ENCODE measurements around the gene CELF2.

Gene CELF2

GRCh38 chr10:11266426-11266825, 248.8 kb downstream of the CELF2 start:
- peaks cover 20% of the 10 kb centered on the region for H3K4me1 ChIP-seq (ENCODE audit: insufficient read depth, low read length)
- no peaks in the 10 kb centered on the region for H3K27me3 ChIP-seq (ENCODE audit: control insufficient read depth in 1 of 2, insufficient read depth in 2 of 2, low read length in 2 of 2)
- H3K9me3 ChIP-seq (ENCODE audit: low read length): no peaks in the 10 kb centered on the region
- H3K9ac ChIP-seq (ENCODE audit: low read length): no peak overlapping the region
- H3K4me3 ChIP-seq (ENCODE audit: low read depth in 1 of 2, low read length in 2 of 2): no peak overlapping the region
- peaks cover 4% of the 10 kb centered on the region for H3K36me3 ChIP-seq (ENCODE audit: insufficient read depth, low read length)
- H3K27ac ChIP-seq (ENCODE audit: low read depth, low read length): no peak overlapping the region

- Histone ChIP-seq H3K4me3 (ENCODE audit: low read depth in 1 of 2, low read length in 2 of 2) (no peak overlapping the region), H3K4me1 (ENCODE audit: insufficient read depth, low read length) (peaks cover 10% of the 10 kb centered on the region), H3K27ac (ENCODE audit: low read depth, low read length) (no peak overlapping the region), H3K9me3 (ENCODE audit: low read length) (no peaks in the 10 kb centered on the region), H3K27me3 (ENCODE audit: control insufficient read depth in 1 of 2, insufficient read depth in 2 of 2, low read length in 2 of 2) (no peaks in the 10 kb centered on the region), H3K9ac (ENCODE audit: low read length) (no peak overlapping the region), H3K36me3 (ENCODE audit: insufficient read depth, low read length) (peaks cover 26% of the 10 kb centered on the region)
Measured at GRCh38 chr10:11270135-11270857, 252.6 kb downstream of the CELF2 start.

GRCh38 chr10:11270858-11271179, 253.1 kb downstream of the CELF2 start:
- Histone ChIP-seq H3K27me3 (ENCODE audit: control insufficient read depth in 1 of 2, insufficient read depth in 2 of 2, low read length in 2 of 2) (no peaks in the 10 kb centered on the region), H3K36me3 (ENCODE audit: insufficient read depth, low read length) (peaks cover 29% of the 10 kb centered on the region), H3K4me3 (ENCODE audit: low read depth in 1 of 2, low read length in 2 of 2) (no peak overlapping the region), H3K4me1 (ENCODE audit: insufficient read depth, low read length) (peaks cover 10% of the 10 kb centered on the region), H3K9me3 (ENCODE audit: low read length) (no peaks in the 10 kb centered on the region), H3K9ac (ENCODE audit: low read length) (no peak overlapping the region), H3K27ac (ENCODE audit: low read depth, low read length) (no peak overlapping the region)

DNA sequence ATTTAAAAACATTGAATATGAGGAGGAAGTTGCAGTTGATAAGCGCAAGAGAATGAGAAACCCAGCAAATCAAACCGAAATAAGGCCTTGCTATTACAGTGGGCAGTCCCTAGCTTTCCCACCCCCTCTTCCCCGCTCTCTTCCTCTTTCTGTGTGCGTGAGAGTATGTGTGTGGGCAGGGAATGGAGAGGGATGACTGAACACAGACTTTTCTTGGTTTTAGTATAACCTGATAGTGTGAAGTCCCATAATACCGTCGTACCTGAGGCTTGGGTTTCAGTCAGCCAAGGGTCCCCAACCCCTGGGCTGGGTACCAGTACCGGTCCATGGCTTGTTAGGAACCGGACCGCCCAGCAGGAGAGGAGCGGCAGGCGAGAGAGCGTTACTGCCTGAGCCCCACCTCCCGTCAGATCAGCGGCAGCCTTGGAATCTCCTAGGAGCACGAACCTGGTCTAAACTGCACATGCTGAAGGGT, 255.3 kb downstream of the CELF2 start:
- H3K9ac ChIP-seq (ENCODE audit: low read length): no peak overlapping the region
- no peaks in the 10 kb centered on the region for H3K27me3 ChIP-seq (ENCODE audit: control insufficient read depth in 1 of 2, insufficient read depth in 2 of 2, low read length in 2 of 2)
- H3K4me3 ChIP-seq (ENCODE audit: low read depth in 1 of 2, low read length in 2 of 2): no peak overlapping the region
- peaks cover 10% of the 10 kb centered on the region for H3K4me1 ChIP-seq (ENCODE audit: insufficient read depth, low read length)
- no peaks in the 10 kb centered on the region for H3K9me3 ChIP-seq (ENCODE audit: low read length)
- H3K27ac ChIP-seq (ENCODE audit: low read depth, low read length): no peak overlapping the region
- peaks cover 29% of the 10 kb centered on the region for H3K36me3 ChIP-seq (ENCODE audit: insufficient read depth, low read length)

DNA sequence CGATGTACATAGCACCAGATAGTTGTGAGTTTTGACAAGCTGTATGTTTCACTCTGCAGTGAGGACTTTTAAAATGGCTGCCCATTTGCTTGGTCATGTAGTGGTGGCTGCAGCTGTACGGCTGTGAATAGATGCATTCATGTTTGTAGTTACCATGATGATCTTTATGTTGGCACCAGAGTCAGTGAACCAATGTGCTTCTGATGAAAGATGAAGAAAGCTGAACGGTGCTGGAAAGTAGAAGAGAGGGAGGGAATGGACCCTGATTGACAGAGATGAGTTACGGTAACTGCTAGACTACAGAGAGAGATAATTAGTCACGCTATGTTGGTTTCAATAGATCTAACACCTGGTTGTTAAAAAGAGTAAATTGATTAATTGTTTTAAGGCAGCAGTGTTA, 256.8 kb downstream of the CELF2 start:
- H3K36me3 ChIP-seq (ENCODE audit: insufficient read depth, low read length): peaks cover 36% of the 10 kb centered on the region
- H3K4me3 ChIP-seq (ENCODE audit: low read depth in 1 of 2, low read length in 2 of 2): no peak overlapping the region

GRCh38 chr10:11275651-11276050, 258.0 kb downstream of the CELF2 start:
- no peaks in the 10 kb centered on the region for H3K9me3 ChIP-seq (ENCODE audit: low read length)
- no peak overlapping the region for H3K27ac ChIP-seq (ENCODE audit: low read depth, low read length)
- H3K36me3 ChIP-seq (ENCODE audit: insufficient read depth, low read length): peaks cover 42% of the 10 kb centered on the region
- no peaks in the 10 kb centered on the region for H3K27me3 ChIP-seq (ENCODE audit: control insufficient read depth in 1 of 2, insufficient read depth in 2 of 2, low read length in 2 of 2)
- no peak overlapping the region for H3K4me3 ChIP-seq (ENCODE audit: low read depth in 1 of 2, low read length in 2 of 2)
- peaks cover 5% of the 10 kb centered on the region for H3K4me1 ChIP-seq (ENCODE audit: insufficient read depth, low read length)
- no peak overlapping the region for H3K9ac ChIP-seq (ENCODE audit: low read length)

More for the DNA sequence above, 256.8 kb downstream of the CELF2 start:
- H3K27ac ChIP-seq (ENCODE audit: low read depth, low read length): no peak overlapping the region
- peaks cover 10% of the 10 kb centered on the region for H3K4me1 ChIP-seq (ENCODE audit: insufficient read depth, low read length)
- H3K9ac ChIP-seq (ENCODE audit: low read length): no peak overlapping the region
- no peaks in the 10 kb centered on the region for H3K27me3 ChIP-seq (ENCODE audit: control insufficient read depth in 1 of 2, insufficient read depth in 2 of 2, low read length in 2 of 2)
- H3K9me3 ChIP-seq (ENCODE audit: low read length): no peaks in the 10 kb centered on the region

DNA sequence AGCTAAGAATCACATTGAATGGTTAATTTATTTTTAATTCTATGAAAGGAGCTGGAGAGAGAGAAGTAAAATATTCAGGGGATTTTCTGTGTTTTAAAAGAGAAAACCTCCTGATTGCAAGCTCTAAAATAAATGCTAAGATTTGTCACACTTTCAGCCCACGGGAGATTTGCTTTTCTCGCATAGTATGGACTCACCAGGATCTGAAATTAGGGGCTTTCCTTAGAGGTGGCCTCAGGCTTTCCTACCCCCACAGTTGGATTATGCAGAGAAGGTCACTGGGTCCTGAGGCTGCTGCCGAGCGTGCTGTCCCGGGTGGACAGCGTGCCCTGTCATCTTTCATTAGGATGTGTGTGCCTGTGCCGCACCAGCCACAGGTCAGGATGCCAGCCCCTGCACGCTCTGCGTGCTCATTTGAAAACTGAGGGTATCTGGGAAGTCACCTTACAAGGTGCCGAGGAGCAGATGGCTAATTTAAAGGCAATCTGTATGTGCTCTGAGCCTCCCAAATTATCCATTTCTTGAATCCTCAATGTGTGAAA, 258.8 kb downstream of the CELF2 start:
- peaks cover 48% of the 10 kb centered on the region for H3K36me3 ChIP-seq (ENCODE audit: insufficient read depth, low read length)
- H3K4me1 ChIP-seq (ENCODE audit: insufficient read depth, low read length): no peaks in the 10 kb centered on the region
- no peaks in the 10 kb centered on the region for H3K27me3 ChIP-seq (ENCODE audit: control insufficient read depth in 1 of 2, insufficient read depth in 2 of 2, low read length in 2 of 2)
- no peak overlapping the region for H3K9ac ChIP-seq (ENCODE audit: low read length)
- no peaks in the 10 kb centered on the region for H3K9me3 ChIP-seq (ENCODE audit: low read length)
- no peak overlapping the region for H3K4me3 ChIP-seq (ENCODE audit: low read depth in 1 of 2, low read length in 2 of 2)
- no peak overlapping the region for H3K27ac ChIP-seq (ENCODE audit: low read depth, low read length)

GRCh38 chr10:11279314-11279713, 261.6 kb downstream of the CELF2 start:
- H3K27ac ChIP-seq (ENCODE audit: low read depth, low read length): no peak overlapping the region
- H3K9ac ChIP-seq (ENCODE audit: low read length): no peak overlapping the region
- no peak overlapping the region for H3K4me3 ChIP-seq (ENCODE audit: low read depth in 1 of 2, low read length in 2 of 2)
- H3K36me3 ChIP-seq (ENCODE audit: insufficient read depth, low read length): peaks cover 32% of the 10 kb centered on the region
- H3K4me1 ChIP-seq (ENCODE audit: insufficient read depth, low read length): no peaks in the 10 kb centered on the region
- no peaks in the 10 kb centered on the region for H3K27me3 ChIP-seq (ENCODE audit: control insufficient read depth in 1 of 2, insufficient read depth in 2 of 2, low read length in 2 of 2)
- H3K9me3 ChIP-seq (ENCODE audit: low read length): no peaks in the 10 kb centered on the region

DNA sequence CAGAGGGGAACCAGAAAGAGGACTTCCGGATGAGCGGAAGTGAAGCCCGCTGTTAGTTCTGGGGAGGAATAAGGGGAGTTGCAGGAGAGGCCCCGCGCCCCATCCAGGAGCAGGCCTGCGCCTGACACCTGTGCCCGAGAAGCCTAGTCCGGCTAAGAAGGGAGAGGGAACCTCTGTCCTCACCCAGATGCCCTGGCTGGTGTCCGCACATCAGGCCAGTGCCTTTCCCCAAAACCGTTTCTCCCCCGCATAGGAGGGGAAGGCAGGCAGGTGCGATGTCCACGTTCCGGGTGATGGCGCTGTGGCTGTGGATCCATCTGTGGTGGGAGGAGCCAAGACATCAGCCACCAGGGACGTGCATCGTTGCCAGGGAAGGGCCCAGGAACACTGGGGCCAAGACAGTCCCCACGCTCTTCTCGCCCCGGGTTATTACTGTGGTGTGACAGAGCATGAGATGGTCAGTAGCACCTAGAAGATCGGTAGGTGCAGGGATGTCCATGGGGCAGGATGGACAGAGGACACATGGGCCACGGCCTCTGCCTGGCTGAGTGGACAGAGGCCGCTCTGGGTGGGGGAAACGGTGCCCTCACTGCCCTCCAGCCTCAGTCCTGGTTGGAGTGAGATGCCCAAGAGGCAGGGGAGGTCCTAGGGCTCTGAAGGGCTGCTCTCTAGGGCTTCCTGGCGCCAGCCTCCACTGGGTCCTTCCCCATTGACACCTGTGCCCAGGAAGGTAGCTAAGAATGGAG, 262.7 kb downstream of the CELF2 start:
- H3K36me3 ChIP-seq (ENCODE audit: insufficient read depth, low read length): peaks cover 21% of the 10 kb centered on the region
- no peak overlapping the region for H3K27ac ChIP-seq (ENCODE audit: low read depth, low read length)
- H3K4me3 ChIP-seq (ENCODE audit: low read depth in 1 of 2, low read length in 2 of 2): no peak overlapping the region
- no peaks in the 10 kb centered on the region for H3K4me1 ChIP-seq (ENCODE audit: insufficient read depth, low read length)
- H3K9ac ChIP-seq (ENCODE audit: low read length): no peak overlapping the region
- no peaks in the 10 kb centered on the region for H3K27me3 ChIP-seq (ENCODE audit: control insufficient read depth in 1 of 2, insufficient read depth in 2 of 2, low read length in 2 of 2)
- no peaks in the 10 kb centered on the region for H3K9me3 ChIP-seq (ENCODE audit: low read length)

GRCh38 chr10:11282156-11282555, 264.5 kb downstream of the CELF2 start:
- no peak overlapping the region for H3K27ac ChIP-seq (ENCODE audit: low read depth, low read length)

DNA sequence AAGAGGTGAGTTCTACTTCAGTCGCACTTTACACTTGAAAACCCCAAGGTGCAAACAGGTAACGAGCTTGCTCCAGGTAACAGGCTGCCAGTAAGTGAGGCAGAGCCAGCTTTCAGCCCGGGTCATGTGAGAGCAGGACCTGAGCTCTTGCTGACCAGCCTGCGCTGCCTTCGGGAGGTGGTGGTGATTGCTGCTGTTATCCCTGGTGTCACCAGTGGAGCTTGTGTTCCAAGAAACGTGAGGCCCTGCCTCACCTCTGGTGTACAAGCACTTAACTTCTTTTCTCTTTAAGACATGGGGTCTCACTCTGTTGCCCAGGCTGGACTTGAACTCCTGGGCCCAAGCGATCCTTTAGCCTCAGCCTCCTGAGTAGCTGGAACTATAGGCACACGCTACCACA, 265.0 kb downstream of the CELF2 start:
- Histone ChIP-seq H3K9ac (ENCODE audit: low read length) (no peak overlapping the region), H3K9me3 (ENCODE audit: low read length) (no peaks in the 10 kb centered on the region), H3K27ac (ENCODE audit: low read depth, low read length) (no peak overlapping the region), H3K4me1 (ENCODE audit: insufficient read depth, low read length) (no peaks in the 10 kb centered on the region), H3K27me3 (ENCODE audit: control insufficient read depth in 1 of 2, insufficient read depth in 2 of 2, low read length in 2 of 2) (no peaks in the 10 kb centered on the region), H3K4me3 (ENCODE audit: low read depth in 1 of 2, low read length in 2 of 2) (no peak overlapping the region), H3K36me3 (ENCODE audit: insufficient read depth, low read length) (peaks cover 23% of the 10 kb centered on the region)

More at GRCh38 chr10:11282156-11282555, 264.5 kb downstream of the CELF2 start:
- H3K4me1 ChIP-seq (ENCODE audit: insufficient read depth, low read length): no peaks in the 10 kb centered on the region
- H3K9me3 ChIP-seq (ENCODE audit: low read length): no peaks in the 10 kb centered on the region
- H3K36me3 ChIP-seq (ENCODE audit: insufficient read depth, low read length): peaks cover 23% of the 10 kb centered on the region
- H3K4me3 ChIP-seq (ENCODE audit: low read depth in 1 of 2, low read length in 2 of 2): no peak overlapping the region
- H3K27me3 ChIP-seq (ENCODE audit: control insufficient read depth in 1 of 2, insufficient read depth in 2 of 2, low read length in 2 of 2): no peaks in the 10 kb centered on the region
- no peak overlapping the region for H3K9ac ChIP-seq (ENCODE audit: low read length)
